Amniotic epithelial cell (primary cell): ENCODE results near the gene CHMP4B.

Experiments
- DNase-seq: peaks from one replicate; pipeline ENCODE4 v3.0.0-alpha.2; 2010; ENCODE audit warnings: low read depth

Gene CHMP4B, protein sequence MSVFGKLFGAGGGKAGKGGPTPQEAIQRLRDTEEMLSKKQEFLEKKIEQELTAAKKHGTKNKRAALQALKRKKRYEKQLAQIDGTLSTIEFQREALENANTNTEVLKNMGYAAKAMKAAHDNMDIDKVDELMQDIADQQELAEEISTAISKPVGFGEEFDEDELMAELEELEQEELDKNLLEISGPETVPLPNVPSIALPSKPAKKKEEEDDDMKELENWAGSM

DNA sequence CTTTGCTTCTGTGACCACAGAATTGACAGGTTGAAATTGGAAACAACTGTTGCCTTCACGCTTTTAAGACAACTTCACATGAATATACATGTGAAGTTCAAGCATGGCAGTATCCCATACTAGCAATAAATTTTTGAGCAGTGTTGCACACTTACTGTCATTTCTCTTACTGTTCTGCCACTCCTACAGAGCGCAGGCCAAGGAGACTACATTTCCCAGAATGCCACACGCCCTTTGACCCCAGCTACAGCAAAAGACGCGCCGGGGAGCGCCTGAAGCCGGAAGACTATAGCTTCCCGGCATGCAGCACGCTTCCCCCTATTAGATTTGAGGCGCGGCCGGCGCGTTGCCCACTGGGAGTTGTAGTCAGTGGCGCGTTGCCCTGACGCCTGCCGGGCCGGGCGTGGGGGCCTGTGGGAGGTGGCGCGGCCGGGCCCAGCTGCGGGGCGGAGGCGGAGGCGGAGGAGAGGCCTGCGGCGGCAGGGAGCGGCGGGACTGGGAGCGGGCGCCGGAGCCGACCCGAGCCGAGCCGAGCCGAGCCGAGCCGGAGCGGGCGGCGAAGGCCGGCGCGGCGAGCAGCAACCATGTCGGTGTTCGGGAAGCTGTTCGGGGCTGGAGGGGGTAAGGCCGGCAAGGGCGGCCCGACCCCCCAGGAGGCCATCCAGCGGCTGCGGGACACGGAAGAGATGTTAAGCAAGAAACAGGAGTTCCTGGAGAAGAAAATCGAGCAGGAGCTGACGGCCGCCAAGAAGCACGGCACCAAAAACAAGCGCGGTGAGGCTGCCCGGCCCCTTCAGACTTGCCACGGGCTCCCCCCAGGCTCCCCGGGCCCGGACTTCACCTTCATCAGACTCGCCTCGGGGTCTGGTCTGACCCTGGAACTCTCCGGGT lies at the start of gene CHMP4B:
Gene CHMP4B, plus strand, starts transcription at position 464 of the 891 bp plus-strand sequence. Its CDS starts 121 bp downstream, at position 585.
- DNase-seq: peak; percentile 98

DNA sequence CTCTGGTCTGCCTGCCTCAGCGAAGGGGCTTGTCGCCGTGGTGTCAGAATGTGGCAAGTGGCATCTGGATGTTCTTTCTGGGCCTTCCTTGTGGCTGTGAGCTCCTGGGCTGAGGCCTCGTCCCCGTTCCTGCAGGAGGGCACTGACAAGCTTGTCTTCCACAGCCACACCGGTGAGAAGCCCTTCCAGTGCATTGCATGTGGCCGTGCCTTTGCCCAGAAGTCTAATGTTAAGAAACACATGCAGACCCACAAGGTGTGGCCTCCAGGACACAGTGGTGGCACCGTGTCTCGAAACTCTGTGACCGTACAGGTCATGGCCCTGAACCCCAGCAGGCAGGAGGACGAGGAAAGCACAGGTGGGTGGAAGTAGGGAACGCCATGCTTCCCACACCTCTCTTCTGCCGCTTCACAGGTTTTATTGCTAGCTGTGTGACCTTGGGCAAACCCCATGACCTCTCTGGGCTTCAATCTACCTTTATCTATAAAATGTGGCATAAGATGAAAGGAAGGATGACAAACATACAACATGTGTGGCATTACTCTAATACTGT lies 49.4 kb upstream of the CHMP4B start:
- no peak for DNase-seq

DNA sequence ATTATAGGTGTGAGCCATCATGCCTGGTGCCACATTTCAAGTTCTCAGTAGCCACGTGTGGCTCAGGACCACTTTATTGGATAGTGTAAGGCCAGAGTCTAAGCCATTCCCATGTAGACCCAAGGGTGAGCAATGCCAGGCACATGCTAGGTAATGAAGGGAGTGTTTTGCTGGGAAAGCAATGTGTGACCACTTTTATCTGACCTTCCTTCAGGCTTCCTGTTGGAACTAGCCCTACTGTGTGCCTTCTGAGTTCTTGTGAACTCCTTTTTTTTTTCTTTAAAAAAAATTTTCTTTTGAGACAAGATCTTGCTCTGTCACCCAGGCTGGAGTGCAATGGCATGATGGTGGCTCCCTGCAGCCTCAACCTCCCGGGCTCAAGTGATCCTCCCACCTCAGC lies 46.0 kb upstream of the CHMP4B start:
- no peak for DNase-seq

DNA sequence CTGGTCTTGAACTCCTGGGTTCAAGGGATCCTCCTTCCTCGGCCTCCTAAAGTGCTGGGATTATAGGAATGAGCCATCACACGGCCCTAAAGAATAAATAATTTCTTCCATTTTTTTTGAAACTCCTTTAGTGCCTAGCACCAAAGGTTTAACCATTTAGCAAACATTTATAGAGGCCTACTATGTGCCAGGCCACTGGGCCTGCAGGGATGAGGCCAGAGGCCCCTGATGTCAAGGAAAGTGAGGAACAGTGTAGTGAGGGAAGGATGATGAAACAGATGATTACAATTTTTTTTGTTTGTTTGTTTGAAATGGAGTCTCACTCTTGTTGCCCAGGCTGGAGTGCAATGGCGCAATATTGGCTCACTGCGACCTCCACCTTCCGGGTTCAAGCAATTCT lies 45.6 kb upstream of the CHMP4B start:
- DNase-seq: no peak

DNA sequence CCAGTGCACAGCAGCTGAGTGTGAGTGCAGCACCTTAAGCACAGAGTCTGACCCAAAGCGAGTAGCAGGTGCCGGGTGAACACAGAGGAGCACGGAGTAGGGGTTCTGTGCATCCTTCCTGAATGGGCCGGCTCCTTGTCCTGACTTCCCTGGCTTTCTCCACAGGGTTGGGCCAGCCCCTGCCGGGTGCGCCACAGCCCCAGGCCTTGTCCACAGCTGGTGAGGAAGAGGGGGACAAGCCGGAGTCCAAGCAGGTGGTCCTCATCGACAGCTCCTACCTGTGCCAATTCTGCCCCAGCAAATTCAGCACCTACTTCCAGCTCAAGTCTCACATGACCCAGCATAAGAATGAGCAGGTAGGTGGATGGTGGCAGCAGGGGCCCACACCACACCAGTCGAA lies 44.5 kb upstream of the CHMP4B start:
- DNase-seq: no peak

DNA sequence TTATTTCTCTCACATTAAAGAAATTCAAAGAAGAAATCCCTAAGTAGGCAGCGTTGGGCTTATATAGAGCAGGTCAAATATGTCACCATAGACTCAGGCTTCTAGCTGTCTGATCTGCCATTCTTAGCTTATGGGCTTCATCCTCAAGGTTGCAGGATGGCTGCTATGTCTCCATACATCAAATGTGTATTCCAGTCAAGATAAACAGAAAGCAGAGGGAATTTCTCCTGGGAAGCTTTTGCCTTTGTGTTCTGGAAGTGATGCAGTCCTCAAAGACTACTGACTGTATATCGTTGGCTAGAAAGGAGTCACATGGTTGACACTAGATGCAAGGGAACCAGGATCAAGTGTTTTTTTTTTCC lies 43.4 kb upstream of the CHMP4B start:
- DNase-seq: no peak

DNA sequence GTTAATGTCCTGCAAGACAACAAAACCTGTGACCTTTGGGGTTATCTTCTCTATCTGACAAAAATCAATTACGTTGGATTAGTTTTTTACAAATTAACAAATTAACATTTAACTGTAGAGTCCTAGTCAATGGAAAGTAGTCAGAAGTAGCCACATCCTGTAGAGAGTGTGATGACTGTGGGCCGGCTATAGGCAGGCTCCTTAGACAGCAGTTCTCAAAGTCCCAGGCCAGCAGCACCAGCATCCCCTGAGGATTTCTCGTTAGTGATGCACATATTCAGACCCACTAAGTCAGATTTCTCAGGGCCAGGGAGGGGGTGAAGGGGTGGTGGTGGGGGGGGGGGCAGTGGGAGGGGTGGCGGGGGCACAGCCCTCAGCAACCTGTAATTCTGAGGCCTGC lies 42.1 kb upstream of the CHMP4B start:
- DNase-seq: no peak

DNA sequence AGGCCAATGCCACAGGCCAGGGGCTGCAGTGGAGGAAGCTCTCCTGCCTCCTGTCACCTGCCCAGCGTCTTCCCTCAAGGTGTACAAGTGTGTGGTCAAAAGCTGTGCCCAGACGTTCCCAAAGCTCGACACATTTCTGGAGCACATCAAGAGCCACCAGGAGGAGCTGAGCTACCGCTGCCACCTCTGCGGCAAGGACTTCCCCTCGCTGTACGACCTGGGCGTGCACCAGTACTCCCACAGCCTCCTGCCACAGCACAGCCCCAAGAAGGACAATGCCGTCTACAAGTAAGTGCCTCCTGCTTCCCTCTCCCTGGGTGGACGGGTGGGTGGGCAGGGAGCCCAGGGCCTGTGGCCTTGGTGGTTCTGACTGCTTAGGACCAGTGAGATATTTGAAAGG lies 41.1 kb upstream of the CHMP4B start:
- no peak for DNase-seq

DNA sequence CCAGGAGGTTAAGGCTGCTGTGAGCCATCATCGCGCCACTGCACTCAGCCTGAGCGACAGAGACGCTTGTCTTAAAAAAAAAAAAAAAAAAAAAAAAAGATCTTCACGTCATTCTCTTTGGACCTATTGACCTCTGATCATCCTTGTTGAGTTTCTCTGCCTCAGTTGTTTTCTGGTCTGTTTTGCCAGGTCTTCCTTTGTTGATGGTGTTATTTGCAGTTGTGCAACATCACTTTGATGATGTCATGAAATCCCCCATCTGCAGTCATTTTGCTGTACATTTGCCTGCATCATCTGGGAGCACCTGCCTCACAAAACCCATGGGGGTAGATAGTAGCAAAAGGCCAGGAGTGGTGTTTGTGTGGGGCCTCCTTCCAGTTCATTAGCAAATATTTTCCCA lies 39.2 kb upstream of the CHMP4B start:
- DNase-seq: no peak

DNA sequence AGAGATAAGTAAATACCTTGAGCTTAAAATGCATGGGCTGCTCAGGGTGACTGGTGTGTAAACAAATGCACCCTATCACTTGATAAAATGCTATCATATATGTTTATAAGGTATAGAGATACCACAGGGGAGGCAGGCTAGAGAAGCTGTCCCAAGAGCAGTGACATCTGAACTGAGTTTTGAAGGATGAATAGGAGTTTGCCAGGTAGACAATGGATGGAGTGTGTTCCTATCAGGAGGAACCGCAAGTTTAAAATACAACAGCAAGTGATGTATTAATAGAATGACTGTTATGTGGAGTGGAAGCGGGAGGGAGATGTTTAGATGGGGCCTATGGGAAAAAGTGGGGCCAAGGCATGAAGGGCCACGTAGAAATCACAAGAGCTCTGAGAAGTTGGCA lies 38.7 kb upstream of the CHMP4B start:
- DNase-seq: no peak

DNA sequence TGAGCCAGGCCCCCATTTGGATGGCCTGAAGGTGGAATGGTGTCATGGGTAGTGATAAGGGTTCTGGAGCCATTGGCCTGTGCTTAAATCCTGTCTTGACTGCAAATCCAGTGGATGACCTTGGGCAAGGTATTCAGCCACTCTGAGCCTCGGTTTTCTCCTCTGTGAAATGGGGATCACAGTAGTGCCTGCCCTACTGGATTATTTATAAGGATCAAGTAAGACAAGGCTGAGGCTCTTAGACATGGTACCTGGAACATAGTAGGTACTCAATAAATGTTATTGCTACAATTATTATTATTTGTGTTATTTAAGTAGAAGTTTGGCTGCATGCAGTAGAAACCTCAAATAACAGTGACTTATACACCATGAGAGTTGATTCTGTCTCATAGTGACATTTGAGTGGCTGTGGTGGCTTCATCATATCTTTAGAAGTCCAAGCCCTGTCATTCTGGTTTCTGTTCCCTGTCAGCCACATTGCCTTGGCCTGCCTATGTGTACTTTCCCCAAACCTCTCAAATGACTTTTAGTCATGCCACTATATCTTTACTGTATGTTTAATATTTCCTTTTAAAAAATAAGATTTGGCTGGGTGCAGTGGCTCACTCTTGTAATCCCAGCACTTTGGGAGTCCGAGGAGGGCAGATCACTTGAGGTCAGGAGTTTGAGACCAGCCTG lies 37.6 kb upstream of the CHMP4B start:
- DNase-seq: no peak

DNA sequence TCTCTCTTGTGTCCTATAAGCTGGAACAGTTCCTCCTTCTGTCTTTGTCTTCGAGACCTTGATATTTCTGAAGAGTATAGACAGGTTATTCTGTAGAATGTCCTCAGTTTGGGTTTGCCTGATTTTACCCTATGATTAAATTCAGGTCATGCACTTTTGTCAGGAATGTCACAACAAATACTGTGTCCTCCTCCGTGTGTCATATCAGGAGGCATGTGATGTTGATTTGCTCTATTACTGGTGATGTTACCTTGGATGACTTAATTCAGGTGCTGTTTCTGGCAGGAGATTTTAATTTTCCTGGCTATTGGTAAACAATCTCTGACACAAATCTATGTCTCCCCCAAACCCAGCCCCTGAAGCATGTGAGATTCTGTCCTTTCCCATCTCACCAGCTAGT lies 33.3 kb upstream of the CHMP4B start:
- no peak for DNase-seq

DNA sequence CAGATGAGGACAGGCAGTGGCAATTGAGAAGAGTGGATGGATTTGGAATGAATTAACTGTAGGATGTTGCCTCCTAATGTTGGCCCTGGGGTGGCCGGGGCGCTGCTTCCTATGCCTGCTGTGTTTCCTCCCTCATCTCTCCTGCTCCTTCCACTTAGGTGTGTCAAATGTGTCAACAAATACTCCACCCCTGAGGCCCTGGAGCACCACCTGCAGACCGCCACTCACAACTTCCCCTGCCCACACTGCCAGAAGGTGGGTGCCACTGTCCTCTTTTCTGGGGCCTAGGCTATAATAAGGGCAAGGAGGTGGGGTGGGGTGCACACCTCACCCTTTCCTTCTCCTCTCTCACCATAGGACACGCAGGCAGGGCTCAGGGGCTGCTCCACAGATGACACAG lies 30.0 kb upstream of the CHMP4B start:
- DNase-seq: no peak

DNA sequence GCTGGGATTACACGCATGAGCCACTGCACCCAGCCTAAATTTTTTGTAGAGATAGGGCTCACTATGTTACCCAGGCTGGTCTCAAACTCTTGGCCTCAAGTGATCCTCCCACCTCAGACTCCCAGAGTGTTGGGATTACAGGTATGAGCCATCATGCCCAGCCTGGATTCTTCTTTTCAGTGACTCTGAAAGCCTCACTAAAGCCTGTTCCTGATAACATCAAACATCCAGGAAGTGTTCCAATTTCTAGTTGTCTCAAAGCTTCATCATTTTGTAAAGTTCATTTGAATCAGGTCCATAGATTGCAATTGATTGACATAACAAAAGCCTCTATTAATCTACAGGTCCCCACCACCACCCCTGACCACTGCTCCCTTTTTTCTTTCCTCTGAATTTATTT lies 29.2 kb upstream of the CHMP4B start:
- no peak for DNase-seq

DNA sequence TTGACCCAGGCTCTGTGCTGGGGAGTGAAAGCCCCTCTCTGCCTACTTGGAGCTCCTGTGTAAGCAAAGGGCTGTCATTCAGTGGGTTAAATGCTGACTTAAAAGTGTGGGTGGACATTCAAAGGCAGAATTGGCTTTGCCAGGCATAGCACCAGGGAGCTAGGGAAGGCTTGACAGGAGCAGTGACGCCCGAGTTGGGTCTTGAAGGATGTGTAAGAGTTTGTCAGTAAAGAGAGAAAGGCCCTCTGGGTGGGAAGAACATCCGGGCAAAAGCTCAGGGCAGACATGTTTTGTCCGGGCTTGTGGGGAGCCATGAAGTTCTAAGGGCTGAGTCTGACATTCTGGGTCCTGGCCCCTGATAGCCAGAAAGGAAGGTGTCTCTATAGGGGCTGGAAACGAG lies 27.9 kb upstream of the CHMP4B start:
- no peak for DNase-seq

DNA sequence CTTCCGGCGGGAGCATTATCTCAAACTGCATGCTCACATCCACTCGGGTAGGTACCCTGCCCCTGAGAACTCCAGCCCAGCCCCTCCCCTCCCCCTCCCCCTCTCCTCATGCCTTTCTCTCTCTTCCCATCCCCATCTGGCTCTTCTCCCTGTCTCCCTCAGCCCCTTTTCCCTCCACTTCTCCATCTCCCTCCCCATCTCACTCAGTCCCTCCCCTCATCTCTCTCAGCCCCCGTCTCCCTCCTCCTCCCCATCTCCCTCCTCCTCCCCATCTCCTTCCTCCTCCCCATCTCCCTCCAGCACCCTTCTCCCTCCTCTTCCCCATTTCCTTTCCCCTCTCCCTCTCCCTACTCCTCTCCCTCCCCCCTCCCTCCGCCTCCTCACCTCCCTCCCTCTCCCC lies 27.3 kb upstream of the CHMP4B start:
- DNase-seq: no peak

DNA sequence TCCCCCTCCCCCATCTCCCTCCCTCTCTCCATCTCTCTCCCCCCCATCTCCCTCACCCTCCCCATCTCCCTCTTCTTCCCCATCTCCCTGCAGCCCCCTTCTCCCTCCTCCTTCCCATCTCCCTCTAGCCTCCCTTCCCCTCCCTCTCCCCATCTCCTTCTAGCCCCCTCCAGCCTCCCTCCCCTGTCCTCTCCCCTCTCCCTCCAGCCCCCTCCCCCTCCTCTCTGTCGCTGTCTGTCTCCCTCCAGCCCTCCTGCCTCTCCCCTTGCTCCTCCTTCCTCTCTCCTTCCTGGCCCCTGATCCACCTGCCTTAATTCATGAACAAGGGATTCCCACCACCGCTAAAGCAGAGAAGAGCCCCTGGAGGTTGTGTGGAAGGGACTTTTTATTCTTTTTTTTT lies 26.9 kb upstream of the CHMP4B start:
- DNase-seq: no peak

DNA sequence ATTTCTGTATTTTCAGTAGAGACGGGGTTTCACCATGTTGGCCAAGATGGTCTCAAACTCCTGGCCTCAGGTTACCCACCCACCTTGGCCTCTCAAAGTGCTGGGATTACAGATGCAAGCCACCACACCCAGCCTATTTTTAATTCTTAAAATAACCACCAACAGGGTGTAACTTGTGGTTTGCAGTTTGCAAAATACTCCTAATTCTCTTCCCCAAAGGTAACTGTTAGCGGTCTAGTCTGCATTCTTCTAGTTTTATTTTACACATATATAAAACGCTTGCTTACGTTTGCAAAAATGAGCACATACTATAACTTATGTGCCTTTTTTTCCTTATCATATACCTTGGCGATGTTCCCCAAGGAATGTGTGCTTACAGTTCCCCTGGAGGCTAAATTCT lies 25.6 kb upstream of the CHMP4B start:
- DNase-seq: no peak

DNA sequence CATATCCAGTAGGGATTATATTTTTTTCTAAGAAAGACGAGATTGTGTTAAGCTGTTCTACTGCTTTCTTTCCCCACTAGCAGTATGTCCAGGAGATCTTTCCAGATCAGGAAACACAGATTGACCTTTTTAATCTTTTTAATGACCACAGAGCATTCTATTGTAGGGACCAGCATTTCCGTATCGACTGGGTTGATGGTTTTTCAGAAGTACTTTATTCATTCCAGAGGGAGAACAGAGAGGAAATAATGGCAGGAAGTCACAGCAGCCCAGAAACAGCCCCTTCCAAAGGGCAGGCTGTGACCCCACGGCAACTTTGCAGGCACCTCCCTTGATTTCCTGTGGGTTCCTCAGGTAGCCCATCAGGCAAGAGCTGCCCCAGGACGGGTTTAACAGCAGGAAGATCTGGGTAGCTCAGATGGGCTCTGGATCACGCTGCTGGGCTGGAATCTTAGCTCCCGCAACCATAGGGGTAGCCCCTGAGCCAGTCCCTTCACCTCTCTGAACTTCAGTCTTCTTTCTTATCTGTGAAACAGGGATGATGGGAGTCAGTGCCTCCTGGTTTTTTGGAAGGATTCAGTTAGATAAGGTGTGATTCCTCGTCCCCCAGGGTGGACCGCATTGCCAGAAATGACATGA lies 23.8 kb upstream of the CHMP4B start:
- DNase-seq: no peak

DNA sequence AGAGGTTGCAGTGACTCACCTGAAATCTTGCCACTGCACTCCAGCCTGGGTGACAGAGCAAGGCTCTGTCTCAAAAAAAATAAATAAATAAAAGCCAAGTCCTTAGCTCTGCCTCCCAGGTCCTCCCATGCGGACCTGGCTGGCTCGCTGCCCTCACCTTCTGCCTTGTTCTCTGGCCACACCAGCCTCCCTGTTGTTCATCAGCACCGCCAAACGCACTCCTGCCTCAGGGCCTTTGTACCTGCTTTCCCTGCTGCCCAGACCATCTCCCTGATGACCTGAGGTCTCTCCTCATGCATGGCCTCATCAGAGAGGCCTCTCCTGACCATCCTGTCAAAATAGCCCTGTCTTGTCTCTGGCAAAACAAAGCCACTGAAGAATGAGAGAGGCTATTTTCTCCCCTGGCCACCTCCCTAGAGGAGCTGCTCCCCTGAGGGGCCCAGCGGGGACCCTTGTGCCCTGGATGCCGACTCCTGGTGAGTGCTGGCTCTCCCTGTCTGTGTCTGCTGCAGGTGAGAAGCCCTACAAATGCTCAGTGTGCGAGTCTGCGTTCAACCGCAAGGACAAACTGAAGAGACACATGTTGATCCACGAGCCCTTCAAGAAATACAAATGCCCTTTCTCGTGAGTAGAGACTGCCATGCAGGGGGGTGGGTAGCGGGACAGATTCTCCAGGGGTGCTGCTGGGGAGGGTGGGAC lies 22.6 kb upstream of the CHMP4B start:
- no peak for DNase-seq

DNA sequence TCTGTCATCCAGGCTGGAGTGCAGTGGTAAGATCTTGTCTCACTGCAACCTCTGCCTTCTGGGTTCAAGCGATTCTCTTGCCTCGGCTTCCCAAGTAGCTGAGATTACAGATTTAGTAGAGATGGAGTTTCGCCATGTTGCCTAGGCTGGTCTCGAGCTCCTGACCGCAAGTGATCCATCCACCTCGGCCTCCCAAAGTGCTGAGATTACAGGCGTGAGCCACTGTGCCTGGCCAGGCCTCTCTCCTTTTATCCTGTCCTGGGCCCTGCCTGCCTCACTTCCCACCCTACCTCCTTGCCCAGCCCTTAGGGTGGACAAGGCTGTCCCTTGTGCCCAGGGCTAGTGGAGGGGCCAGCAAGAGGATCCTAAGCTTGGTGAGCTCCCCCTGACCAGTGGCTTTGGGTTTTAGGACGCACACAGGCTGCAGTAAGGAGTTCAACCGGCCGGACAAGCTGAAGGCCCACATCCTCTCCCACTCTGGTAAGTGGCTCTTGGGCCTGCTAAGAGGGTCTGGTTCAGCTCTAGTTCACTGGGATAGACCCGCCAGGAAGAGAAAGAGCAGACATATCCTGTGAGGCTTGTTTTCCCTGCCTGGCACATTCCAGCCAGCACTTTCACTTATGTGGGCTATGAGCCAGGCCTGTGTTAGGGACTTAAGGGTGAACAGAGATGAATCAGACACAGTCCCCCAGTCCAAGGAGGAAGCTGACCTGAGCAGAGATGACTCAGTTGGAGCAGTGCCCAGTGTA lies 21.9 kb upstream of the CHMP4B start:
- peak; percentile 99 for DNase-seq
